ENCODE data around the gene GTF3C2. TPM values are rescaled to one million over a fixed set of nuclear protein-coding genes. Genes with fewer than 3 reads are reported as not detected.

GTF3C2 gene
- total and polyA plus RNA-seq, 9 of the 15 experiments (the other 6 are each of a cell fraction or from before 2014, with no cell fraction given) = 35.5 to 96.8 (median 53.0) TPM

DNA sequence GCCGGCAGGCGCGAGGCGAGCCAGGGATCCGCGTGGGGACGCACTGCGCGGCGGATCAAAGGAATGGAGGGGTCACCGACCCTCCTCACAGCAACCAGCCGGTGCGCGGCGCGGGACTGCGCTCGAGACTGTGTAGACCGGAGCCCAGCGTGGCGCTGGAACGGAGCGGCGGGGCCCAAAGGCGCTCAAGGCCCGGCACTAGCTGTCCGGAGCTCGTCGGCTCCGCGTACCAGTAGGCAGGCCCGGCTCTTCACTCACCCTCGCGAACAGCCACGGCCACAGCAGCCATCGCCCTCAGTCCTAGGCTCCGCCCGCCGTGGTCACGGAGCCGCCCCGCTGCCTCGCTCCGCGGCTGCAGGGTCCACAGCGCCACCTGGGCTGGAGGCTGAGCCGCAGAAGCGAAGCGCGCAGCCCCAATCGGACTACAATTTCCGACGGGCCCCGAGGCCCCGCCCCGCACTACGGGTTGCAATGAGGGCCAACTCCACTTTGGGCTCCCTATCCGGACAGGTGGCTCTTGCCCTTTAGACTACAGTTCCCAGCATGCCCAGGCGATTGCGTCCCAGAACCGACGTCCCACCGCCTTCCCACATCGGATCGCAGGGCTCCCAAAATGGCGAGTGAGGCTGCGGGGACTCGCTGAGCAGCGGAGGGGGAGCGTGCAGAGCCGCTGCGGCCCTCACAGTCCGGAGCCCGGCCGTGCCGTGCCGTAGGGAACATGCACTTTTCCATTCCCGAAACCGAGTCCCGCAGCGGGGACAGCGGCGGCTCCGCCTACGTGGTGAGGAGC, 13.7 kb upstream of the GTF3C2 start, which contains the start of the genes EIF2B4 and SNX17 (continued):
- TF ChIP-seq BRD4 (IDR thresholded peaks at IDR 0.05) (0 out of 2 replicates have a peak, but pooled peaks have one; percentile 9), FOXA3 (CRISPR knock-in tag; conservative IDR thresholded peaks at IDR 0.05 in 1 of 2, IDR thresholded peaks at IDR 0.05 in 1 of 2) (peak in 1 of 2 experiments; percentile 82; a peak in 1 of 4 replicates), BCOR (IDR thresholded peaks at IDR 0.05) (no peak), ZNF24 (IDR thresholded peaks at IDR 0.05) (no peak), ZNF431 (CRISPR knock-in tag; IDR thresholded peaks at IDR 0.05) (peak; percentile 17; the same call in 1 of the 2 replicates), MEF2A (IDR thresholded peaks at IDR 0.05; ENCODE audit: control insufficient read depth, low read depth, low read length) (no peak), MYC (IDR thresholded peaks at IDR 0.05; ENCODE audit: low read depth, low read length) (peak; percentile 96), MYC (CRISPR knock-in tag; IDR thresholded peaks at IDR 0.05; ENCODE audit: borderline replicate concordance, low read depth) (0 out of 2 replicates have a peak, but pooled peaks have one; percentile 37), GTF2F1 (IDR thresholded peaks at IDR 0.05; ENCODE audit: low read depth, low read length) (no peak; the same call in 1 of the 2 replicates), ELF1 (tag; IDR thresholded peaks at IDR 0.05) (peak; percentile 76; the same call in 1 of the 2 replicates), MCM7 (IDR thresholded peaks at IDR 0.05) (no peak), CBX8 (IDR thresholded peaks at IDR 0.05; ENCODE audit: borderline replicate concordance, extremely low read depth, low read depth, low read length, poor library complexity, severe bottlenecking) (no peak), ZC3H11A (IDR thresholded peaks at IDR 0.05; ENCODE audit: low read depth, low read length) (no peak; the same call in 1 of the 2 replicates), RFX7 (CRISPR knock-in tag; IDR thresholded peaks at IDR 0.05) (no peak), HCFC1 (IDR thresholded peaks at IDR 0.05; ENCODE audit: low read depth, low read length) (peak; percentile 100), CCNT2 (IDR thresholded peaks at IDR 0.05; ENCODE audit: borderline replicate concordance, extremely low read depth, insufficient read length, low read depth, low read length) (peak; percentile 92), ZNF324 (CRISPR knock-in tag; IDR thresholded peaks at IDR 0.05) (no peak), NFRKB (IDR thresholded peaks at IDR 0.05; ENCODE audit: low read depth) (peak; percentile 80), ERF (CRISPR knock-in tag; IDR thresholded peaks at IDR 0.05) (0 out of 2 replicates have a peak, but pooled peaks have one; percentile 31), TCF7 (IDR thresholded peaks at IDR 0.05; ENCODE audit: borderline replicate concordance) (peak; percentile 93; the same call in 1 of the 2 replicates), ILK (tag; IDR thresholded peaks at IDR 0.05; ENCODE audit: borderline replicate concordance, low read depth) (no peak), ZNF197 (CRISPR knock-in tag; IDR thresholded peaks at IDR 0.05; ENCODE audit: low read depth) (no peak), NFYB (IDR thresholded peaks at IDR 0.05; ENCODE audit: extremely low read depth, insufficient read length) (no peak), NR1H2 (CRISPR knock-in tag; IDR thresholded peaks at IDR 0.05) (peak; percentile 96), KLF13 (tag; IDR thresholded peaks at IDR 0.05; ENCODE audit: borderline replicate concordance, low read depth) (peak; percentile 44; the same call in 1 of the 2 replicates), U2AF1 (optimal IDR thresholded peaks at IDR 0.05; ENCODE audit: low read depth, low read length) (peak; percentile 77), ZNF311 (CRISPR knock-in tag; IDR thresholded peaks at IDR 0.05) (no peak), TAL1 (IDR thresholded peaks at IDR 0.05) (no peak), NFE2 (IDR thresholded peaks at IDR 0.05; ENCODE audit: low read depth) (no peak)
- TF ChIP-seq, protein P1, sequence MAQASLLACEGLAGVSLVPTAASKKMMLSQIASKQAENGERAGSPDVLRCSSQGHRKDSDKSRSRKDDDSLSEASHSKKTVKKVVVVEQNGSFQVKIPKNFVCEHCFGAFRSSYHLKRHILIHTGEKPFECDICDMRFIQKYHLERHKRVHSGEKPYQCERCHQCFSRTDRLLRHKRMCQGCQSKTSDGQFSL (CRISPR knock-in tag; IDR thresholded peaks at IDR 0.05) = no peak; the same call in 1 of the 2 replicates
- TF ChIP-seq, protein P1 (tag; IDR thresholded peaks at IDR 0.05) = no peak
